Measurements from ENCODE around the gene TAF11.
"Not testable (repeated sequence)": the region's sequence is repeated elsewhere in the genome, so short reads cannot be mapped to it uniquely, and the experiment has no call there.

Gene TAF11

GRCh38 chr6:34865107-34865506, 22.7 kb downstream of the TAF11 start:
- DNase-seq (ENCODE audit: low read depth in 3 of 3), result no peak

- no peak for DNase-seq (ENCODE audit: low read depth in 3 of 3)
Observed at GRCh38 chr6:34864007-34864406, 23.8 kb downstream of the TAF11 start.

GRCh38 chr6:34860776-34861175, 27.1 kb downstream of the TAF11 start:
- no peak for DNase-seq (ENCODE audit: low read depth in 3 of 3)

- no peak for DNase-seq (ENCODE audit: low read depth in 3 of 3)
Observed at GRCh38 chr6:34859951-34860350, 27.9 kb downstream of the TAF11 start.

- DNase-seq (ENCODE audit: low read depth in 3 of 3), result no peak
Observed at GRCh38 chr6:34858681-34859080, 29.2 kb downstream of the TAF11 start.

- no peak for DNase-seq (ENCODE audit: low read depth in 3 of 3)
Observed at GRCh38 chr6:34855463-34855862, 32.4 kb downstream of the TAF11 start.

GRCh38 chr6:34852406-34853085, 35.3 kb downstream of the TAF11 start:
- DNase-seq (ENCODE audit: low read depth in 3 of 3), result no peak

GRCh38 chr6:34851361-34851760, 36.5 kb downstream of the TAF11 start:
- DNase-seq (ENCODE audit: low read depth in 3 of 3), result no peak

GRCh38 chr6:34849066-34849465, 38.8 kb downstream of the TAF11 start:
- not testable (repeated sequence) for DNase-seq (ENCODE audit: low read depth in 3 of 3)

- DNase-seq (ENCODE audit: low read depth in 3 of 3), result no peak
Observed at GRCh38 chr6:34839666-34840352, 48.0 kb downstream of the TAF11 start.

GRCh38 chr6:34837528-34837927, 50.3 kb downstream of the TAF11 start:
- DNase-seq (ENCODE audit: low read depth in 3 of 3), result no peak

GRCh38 chr6:34836451-34836850, 51.4 kb downstream of the TAF11 start:
- DNase-seq (ENCODE audit: low read depth in 3 of 3), result no peak

GRCh38 chr6:34836008-34836407, 51.8 kb downstream of the TAF11 start:
- no peak for DNase-seq (ENCODE audit: low read depth in 3 of 3)

GRCh38 chr6:34834789-34835518, 52.9 kb downstream of the TAF11 start:
- DNase-seq (ENCODE audit: low read depth in 3 of 3), result no peak

GRCh38 chr6:34832942-34833341, 54.9 kb downstream of the TAF11 start:
- DNase-seq (ENCODE audit: low read depth in 3 of 3), result no peak

GRCh38 chr6:34829137-34829536, 58.7 kb downstream of the TAF11 start:
- no peak for DNase-seq (ENCODE audit: low read depth in 3 of 3)
